ENCODE measurements around the gene DCAF10.

- TF ChIP-seq CTCF (IDR thresholded peaks at IDR 0.05 in 8 of 11, conservative IDR thresholded peaks at IDR 0.05 in 3 of 11) (no peak), POLR2AphosphoS5 (IDR thresholded peaks at IDR 0.05) (no peak)
Observed at GRCh38 chr9:37870799-37871176, 70.2 kb downstream of the DCAF10 start.
